ENCODE data around the gene ATP9B. TPM values are rescaled to one million over a fixed set of nuclear protein-coding genes. Genes with fewer than 3 reads are reported as not detected.

The ATP9B gene
- total and polyA plus RNA-seq, 10 of the 15 experiments (the other 5 are each of a cell fraction or from before 2014, with no cell fraction given): 0.74 to 20.7 (median 12.9) TPM

GRCh38 chr18:79043288-79043687 is 25.9 kb upstream of the ATP9B start:
- no peak for DNase-seq (ENCODE audit: low read depth, low spot score)
- no peak overlapping the region for H3K4me2 ChIP-seq (ENCODE audit: control insufficient read depth, insufficient read depth)
- TF ChIP-seq ZNF217 (IDR thresholded peaks at IDR 0.05): no peak
- no peak for TF ChIP-seq CHD4 (IDR thresholded peaks at IDR 0.05)
- no peak for TF ChIP-seq HDAC2 (IDR thresholded peaks at IDR 0.05)
- TF ChIP-seq HSF1 (IDR thresholded peaks at IDR 0.05; ENCODE audit: low read depth, low read length): no peak
- no peak for TF ChIP-seq RBBP5 (conservative IDR thresholded peaks at IDR 0.05)
- no peak for TF ChIP-seq STAT1 (conservative IDR thresholded peaks at IDR 0.05)
- no peak for TF ChIP-seq USF2 (IDR thresholded peaks at IDR 0.05; ENCODE audit: borderline replicate concordance, low read depth, low read length)
- no peak for TF ChIP-seq IRF3 (IDR thresholded peaks at IDR 0.05)
- no peak for TF ChIP-seq BMI1 (IDR thresholded peaks at IDR 0.05; ENCODE audit: borderline replicate concordance)
- no peak for TF ChIP-seq ETV6 (conservative IDR thresholded peaks at IDR 0.05 in 1 of 2, IDR thresholded peaks at IDR 0.05 in 1 of 2; ENCODE audit: borderline replicate concordance in 1 of 2, low read depth in 1 of 2)
- TF ChIP-seq BCL11A (IDR thresholded peaks at IDR 0.05; ENCODE audit: low read depth, low read length): no peak
- TF ChIP-seq ZNF274 (IDR thresholded peaks at IDR 0.05; ENCODE audit: insufficient read depth, insufficient read length): no peak
- TF ChIP-seq NFXL1 (IDR thresholded peaks at IDR 0.05; ENCODE audit: borderline replicate concordance): no peak
- TF ChIP-seq SUZ12 (IDR thresholded peaks at IDR 0.05; ENCODE audit: unreplicated experiment): no peak
- TF ChIP-seq ZNF622 (IDR thresholded peaks at IDR 0.05): no peak
- TF ChIP-seq EED (IDR thresholded peaks at IDR 0.05; ENCODE audit: low read depth): no peak
- TF ChIP-seq FOXM1 (IDR thresholded peaks at IDR 0.05; ENCODE audit: low read depth, low read length): no peak
- TF ChIP-seq STAT3 (IDR thresholded peaks at IDR 0.05; ENCODE audit: low read depth, low read length): no peak
- TF ChIP-seq SMARCA5 (IDR thresholded peaks at IDR 0.05): no peak
- TF ChIP-seq BACH1 (IDR thresholded peaks at IDR 0.05; ENCODE audit: borderline replicate concordance): no peak
- ChIA-PET CTCF (no interaction called here), POLR2A (no interaction called here), RAD21 (ENCODE audit: unreplicated experiment) (interaction anchor here (0.6 kb wide), 1 partner anchor 9 kb away, joined by 3 read pairs; no protein-coding TSS in a partner anchor), SMC1A (ENCODE audit: uncharacterized antibody, unreplicated experiment) (no interaction called here)
- H3K9me3 ChIP-seq (replicated peaks; ENCODE audit: control insufficient read depth, insufficient read depth, low read length): no peaks in the 10 kb centered on the region
- H3K4me1 ChIP-seq (ENCODE audit: control insufficient read depth, insufficient read depth, low read length): no peaks in the 10 kb centered on the region
- H3K4me3 ChIP-seq: no peak overlapping the region
- no peaks in the 10 kb centered on the region for H3K27me3 ChIP-seq (replicated peaks in 1 of 2; ENCODE audit: control insufficient read depth in 2 of 2, insufficient read depth in 2 of 2, low read length in 1 of 2)
- H4K20me1 ChIP-seq (ENCODE audit: control insufficient read depth, insufficient read depth): no peaks in the 10 kb centered on the region
- WGBS (ENCODE audit: insufficient coverage, insufficient replicate concordance, low lambda C conversion rate, missing lambda C conversion rate): 83% methylated on average over 2 of the region's 5 CpGs
- no TSS peak for BruUV-seq (replicated peaks)
- no peaks in the 10 kb centered on the region for H3K79me2 ChIP-seq (ENCODE audit: control insufficient read depth, insufficient read depth, low read length)
- intact Hi-C loops (cut with micrococcal nuclease; ENCODE audit: unreplicated experiment) (no loop called here), in situ Hi-C loops (cut with MboI) (no loop called here)
- no peak for FAIRE-seq
- H2AFZ ChIP-seq (ENCODE audit: control insufficient read depth, low read depth, low read length): no peak overlapping the region
- ATAC-seq: no peak
- H3K9ac ChIP-seq (ENCODE audit: control insufficient read depth, insufficient read depth, low read length): no peak overlapping the region
- no peaks in the 10 kb centered on the region for H3K36me3 ChIP-seq (ENCODE audit: control insufficient read depth in 2 of 2, insufficient read depth in 2 of 2, low read length in 1 of 2)
- H3K27ac ChIP-seq (ENCODE audit: control insufficient read depth, insufficient read depth): no peak overlapping the region
